AG20443 (cell line): ENCODE results near the gene ZNF576.
"Not testable (repeated sequence)": the region's sequence is repeated elsewhere in the genome, so short reads cannot be mapped to it uniquely, and the experiment has no call there.

ENCODE experiments used
- DNase-seq: peaks from one replicate; pipeline ENCODE4 v3.0.0; 2012; ENCODE audit warnings: low spot score, mixed read lengths

ZNF576 gene

DNA sequence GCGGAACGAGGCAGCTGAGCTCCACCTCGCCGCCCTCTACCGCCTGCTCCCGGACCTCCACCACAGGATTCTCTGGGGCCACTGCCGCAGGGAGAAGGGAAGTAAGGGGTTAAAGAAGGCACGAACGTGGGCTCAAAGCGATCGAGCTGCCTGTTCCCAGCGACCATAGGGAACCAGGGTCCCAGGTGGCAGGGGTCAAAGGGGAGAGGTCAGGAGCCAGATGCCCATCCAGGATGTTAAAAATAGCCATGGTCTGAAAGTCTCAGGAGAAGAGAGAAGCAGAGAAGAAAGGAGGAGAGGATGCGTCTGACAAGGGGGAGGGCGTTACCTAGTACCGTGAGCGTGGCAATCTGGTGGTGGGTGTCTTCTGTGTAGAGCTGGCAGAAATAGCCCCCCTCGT lies 30.4 kb downstream of the ZNF576 start:
- DNase-seq = no peak

DNA sequence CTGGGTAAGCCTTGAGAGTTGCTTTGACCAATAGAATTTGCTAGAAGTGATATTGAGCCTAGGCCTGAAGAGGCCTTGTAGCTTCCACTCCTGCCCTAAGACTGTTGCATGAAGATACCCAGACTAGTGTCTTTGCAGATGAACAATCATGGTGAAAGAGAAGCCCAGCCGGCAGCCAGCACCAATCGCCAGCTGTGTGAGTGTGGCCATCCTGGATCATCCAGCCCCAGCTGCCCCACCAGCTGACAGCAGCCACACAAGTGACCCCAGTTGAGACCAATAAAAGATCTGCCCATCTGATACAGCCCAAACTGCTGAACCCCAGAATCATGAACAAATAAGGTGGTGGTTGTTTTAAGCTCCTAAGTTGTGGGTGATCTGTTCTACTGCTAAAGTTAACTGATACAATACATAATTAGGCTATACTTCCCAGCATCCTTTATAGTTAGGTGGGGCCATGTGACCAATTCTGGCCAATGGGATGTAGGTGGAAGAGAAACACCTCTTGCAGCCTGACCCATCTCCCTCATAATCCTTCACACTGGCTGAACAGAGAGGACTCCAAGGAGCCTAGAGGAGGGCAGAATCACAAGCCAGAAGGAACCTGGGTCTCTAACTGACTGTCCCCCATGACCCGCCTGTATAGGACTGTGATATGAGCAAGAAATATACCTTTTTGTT lies 32.4 kb downstream of the ZNF576 start:
- no peak for DNase-seq

DNA sequence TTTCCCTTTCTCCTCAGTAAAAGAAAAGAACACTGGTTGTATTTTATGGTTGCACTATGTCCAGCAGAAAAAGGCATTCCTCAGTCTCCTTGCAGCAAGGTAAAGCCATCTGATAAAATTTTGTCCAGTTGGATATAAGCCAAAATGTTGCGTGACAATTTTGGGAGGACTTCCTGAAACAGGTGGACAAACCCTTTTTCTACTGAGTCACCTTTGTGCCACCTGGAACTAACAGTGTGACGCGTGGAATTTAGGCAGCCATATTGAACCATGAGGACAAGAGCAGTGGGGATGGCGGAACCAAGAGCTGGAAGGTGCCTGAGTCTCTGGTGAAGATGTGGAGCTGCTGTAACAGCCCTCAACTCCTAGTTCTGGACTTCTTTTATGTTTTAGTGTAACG lies 35.1 kb downstream of the ZNF576 start:
- no peak for DNase-seq

DNA sequence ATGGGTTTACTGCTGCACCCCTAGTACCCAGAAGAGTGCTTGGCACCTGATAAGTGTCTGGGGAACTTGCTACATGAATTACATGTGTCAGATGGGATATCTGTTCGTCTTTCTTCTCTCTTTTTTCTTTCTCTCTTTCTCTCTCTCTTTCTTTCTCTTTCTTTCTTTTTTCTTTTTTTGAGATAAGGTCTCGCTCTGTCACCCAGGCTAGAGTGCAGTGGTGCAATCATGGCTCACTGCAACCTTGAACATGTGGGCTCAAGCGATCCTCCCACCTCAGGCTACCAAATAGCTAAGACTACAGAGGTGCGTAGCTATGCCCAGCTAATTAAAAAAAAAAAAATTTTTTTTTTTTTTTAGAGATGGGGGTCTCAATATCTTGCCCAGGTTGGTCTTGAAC lies 37.1 kb downstream of the ZNF576 start:
- DNase-seq = no peak

DNA sequence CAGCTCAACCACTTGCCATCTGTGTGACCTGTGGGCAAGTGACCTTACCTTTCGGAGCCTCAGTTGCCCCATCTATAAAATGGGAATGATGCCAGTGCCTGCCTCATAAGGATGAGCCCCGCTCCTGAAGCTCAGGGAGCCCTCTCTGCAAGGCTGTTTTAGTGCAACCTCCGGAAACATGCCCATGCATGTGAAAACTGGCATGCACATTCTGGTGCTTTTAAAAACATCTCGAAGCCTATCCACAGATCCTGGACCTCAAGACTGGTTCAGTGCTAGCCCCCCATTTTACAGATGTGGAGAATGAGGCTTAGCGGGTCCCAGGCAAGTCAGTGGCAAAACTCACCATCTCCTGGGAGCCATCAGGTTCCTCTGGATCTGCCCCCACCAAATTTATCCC lies 37.7 kb downstream of the ZNF576 start:
- DNase-seq = no peak

- DNase-seq = no peak
Observed at GRCh38 chr19:43634506-43634871, 38.1 kb downstream of the ZNF576 start.

DNA sequence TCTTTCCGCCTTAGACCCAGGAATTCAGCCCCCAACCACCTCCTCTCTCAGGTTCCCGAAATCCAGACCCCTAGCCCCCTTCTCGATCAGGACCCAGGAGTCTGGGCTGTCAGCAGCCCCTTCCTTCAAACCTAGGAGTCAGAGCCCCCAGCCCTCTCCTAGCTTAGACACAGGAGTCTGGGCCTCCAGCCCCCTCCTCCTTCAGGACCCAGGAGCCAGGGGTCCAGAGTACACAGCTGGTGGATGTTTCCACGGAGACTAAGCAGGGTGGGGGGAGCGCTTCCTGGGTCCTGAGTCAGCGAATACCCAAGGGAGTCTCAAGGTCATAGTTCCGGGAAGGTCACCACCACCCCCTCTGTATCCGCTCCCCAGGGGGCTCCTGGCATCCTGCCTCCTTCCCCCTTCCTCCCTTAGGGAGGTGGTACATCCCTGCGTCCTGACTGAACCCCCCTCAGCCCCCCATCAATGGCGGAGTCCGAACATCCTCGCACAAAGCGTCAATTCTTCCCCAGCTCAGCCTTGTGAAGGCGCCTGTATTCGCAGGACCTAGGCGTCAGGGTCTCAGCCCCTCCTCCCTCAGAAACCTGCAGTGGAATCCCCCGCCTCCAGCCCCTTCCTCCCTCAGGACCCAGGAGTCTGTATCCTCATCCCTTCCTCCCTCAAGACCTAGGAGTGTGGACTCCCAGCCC lies 38.6 kb downstream of the ZNF576 start:
- no peak for DNase-seq

- not testable (repeated sequence) for DNase-seq
Observed at GRCh38 chr19:43635561-43635940, 39.2 kb downstream of the ZNF576 start.

GRCh38 chr19:43636121-43636683 lies 39.8 kb downstream of the ZNF576 start:
- DNase-seq = no peak

GRCh38 chr19:43638214-43638994 lies 42.0 kb downstream of the ZNF576 start:
- DNase-seq = no peak

DNA sequence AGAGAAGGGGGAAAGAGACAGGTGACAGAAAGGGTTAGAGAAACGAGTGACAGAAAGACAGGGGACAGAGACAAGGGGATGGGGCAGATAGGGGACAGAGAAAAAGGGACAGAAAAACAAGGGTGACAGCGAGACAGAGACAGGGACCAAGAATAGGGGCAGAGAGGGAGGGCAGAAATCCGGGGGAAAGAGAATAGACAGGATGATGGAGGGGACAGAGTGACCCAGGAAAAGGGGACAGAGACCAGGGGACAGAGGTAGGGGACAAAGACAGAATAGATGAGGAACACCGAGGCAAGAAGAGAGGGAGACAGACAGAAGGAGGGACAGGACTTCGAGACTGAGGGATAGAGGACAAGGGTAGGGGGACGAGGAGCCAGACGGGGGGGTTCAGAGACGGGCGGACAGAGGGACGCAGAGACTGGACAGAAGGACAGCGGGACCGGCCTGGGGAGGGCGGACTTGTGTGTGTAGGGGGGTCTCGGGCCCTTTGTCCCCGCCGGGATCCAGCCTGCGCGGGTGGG lies 42.7 kb downstream of the ZNF576 start:
- no peak for DNase-seq

- peak; percentile 58 for DNase-seq
Observed at GRCh38 chr19:43639519-43640423, 43.4 kb downstream of the ZNF576 start, which contains the start of gene CADM4. CADM4 (minus strand) TSS chr19:43639850; CDS start chr19:43639790, 60 bp downstream.

GRCh38 chr19:43640424-43640757 lies 44.0 kb downstream of the ZNF576 start:
- no peak for DNase-seq

- no peak for DNase-seq
Observed at GRCh38 chr19:43641333-43641732, 44.9 kb downstream of the ZNF576 start.

- no peak for DNase-seq
Observed at GRCh38 chr19:43642531-43642930, 46.1 kb downstream of the ZNF576 start.

DNA sequence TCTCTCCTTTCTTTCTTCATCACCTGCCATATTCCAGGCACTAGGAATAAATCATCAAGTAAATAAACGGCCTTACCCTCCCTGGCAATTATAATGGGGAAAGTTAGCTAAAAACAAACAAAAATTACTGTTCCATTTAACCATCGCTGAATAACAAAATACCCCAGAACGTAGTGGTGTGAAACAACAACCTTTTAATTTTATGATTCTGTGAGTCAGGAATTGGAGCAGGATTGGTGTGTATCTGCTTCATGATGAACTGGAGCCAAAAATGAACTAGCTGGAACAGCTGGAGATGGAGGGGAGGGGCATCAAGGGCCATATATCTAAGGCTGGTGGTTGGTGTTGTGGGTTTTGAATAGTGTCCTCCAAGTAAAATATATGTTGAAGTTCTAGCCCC lies 46.9 kb downstream of the ZNF576 start:
- no peak for DNase-seq

- DNase-seq = no peak
Observed at GRCh38 chr19:43644181-43644580, 47.8 kb downstream of the ZNF576 start.

- no peak for DNase-seq
Observed at GRCh38 chr19:43648633-43649032, 52.2 kb downstream of the ZNF576 start.

DNA sequence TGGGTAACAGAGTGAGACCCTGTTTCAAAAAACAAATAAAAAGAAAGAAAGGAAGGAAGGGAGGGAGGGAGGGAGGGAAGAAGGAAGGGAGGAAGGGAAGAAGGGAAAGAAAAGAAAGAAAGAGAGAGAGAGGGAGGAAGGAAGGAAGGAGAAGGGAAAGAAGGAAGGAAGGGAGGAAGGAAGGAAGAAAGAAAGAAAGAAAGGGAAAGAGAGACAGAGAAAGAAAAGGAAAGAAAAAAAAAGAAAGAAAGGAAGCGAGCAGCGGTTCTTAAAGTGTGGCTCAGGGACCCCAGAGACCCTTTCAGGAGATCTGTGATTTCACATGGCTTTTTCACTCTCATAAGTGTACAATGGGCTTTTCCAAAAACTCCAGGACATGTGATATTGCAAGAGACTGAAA lies 53.1 kb downstream of the ZNF576 start:
- DNase-seq = no peak

GRCh38 chr19:43650276-43650675 lies 53.9 kb downstream of the ZNF576 start:
- not testable (repeated sequence) for DNase-seq
